ENCODE data around the gene DLD. TPM values are rescaled to one million over a fixed set of nuclear protein-coding genes. Genes with fewer than 3 reads are reported as not detected.

Gene DLD
- total and polyA plus RNA-seq, 3 experiments from 2014 or later = 53.4 to 121 (median 121) TPM

GRCh38 chr7:107960272-107960671, 69.3 kb downstream of the DLD start:
- H3K36me3 Mint-ChIP-seq = no peaks in the 10 kb centered on the region
- POLR2A ChIA-PET = no interaction called here
- CTCF ChIA-PET = no interaction called here
- no peak overlapping the region for H3K4me3 Mint-ChIP-seq
- Histone ChIP-seq H3K4me3 (ENCODE audit: low read length) (no peak overlapping the region), H3K4me1 (ENCODE audit: insufficient read depth, low read length) (no peaks in the 10 kb centered on the region), H3K27ac (ENCODE audit: low read depth, low read length) (no peak overlapping the region), H3K27me3 (ENCODE audit: insufficient read depth, low read length, poor library complexity, severe bottlenecking) (no peaks in the 10 kb centered on the region), H3K9me3 (ENCODE audit: low read length) (no peaks in the 10 kb centered on the region), H3K36me3 (ENCODE audit: insufficient read depth, low read length) (no peaks in the 10 kb centered on the region)
- H3K27me3 Mint-ChIP-seq = peaks cover 3 to 37% of the 10 kb centered on the region in 2 donors
- no peaks in the 10 kb centered on the region for H3K4me1 Mint-ChIP-seq
- H3K9me3 Mint-ChIP-seq = no peaks in the 10 kb centered on the region
- H3K27ac Mint-ChIP-seq = no peak overlapping the region
- no peak for DNase-seq

- POLR2A ChIA-PET = no interaction called here
- Mint-ChIP-seq H3K4me1 (no peaks in the 10 kb centered on the region), H3K4me3 (no peak overlapping the region), H3K9me3 (no peaks in the 10 kb centered on the region), H3K36me3 (no peaks in the 10 kb centered on the region), H3K27me3 (peaks cover 5 to 32% of the 10 kb centered on the region in 2 donors), H3K27ac (no peak overlapping the region)
- Histone ChIP-seq H3K36me3 (ENCODE audit: insufficient read depth, low read length) (no peaks in the 10 kb centered on the region), H3K27ac (ENCODE audit: low read depth, low read length) (no peak overlapping the region), H3K9me3 (ENCODE audit: low read length) (no peaks in the 10 kb centered on the region), H3K27me3 (ENCODE audit: insufficient read depth, low read length, poor library complexity, severe bottlenecking) (no peaks in the 10 kb centered on the region), H3K4me3 (ENCODE audit: low read length) (no peak overlapping the region), H3K4me1 (ENCODE audit: insufficient read depth, low read length) (no peaks in the 10 kb centered on the region)
- DNase-seq = no peak
- CTCF ChIA-PET = no interaction called here
Observed at GRCh38 chr7:107961405-107961804, 70.4 kb downstream of the DLD start.

GRCh38 chr7:107962817-107963216, 71.8 kb downstream of the DLD start:
- DNase-seq = no peak
- Mint-ChIP-seq H3K4me1 (no peaks in the 10 kb centered on the region), H3K27me3 (peaks cover 6 to 27% of the 10 kb centered on the region in 2 donors), H3K4me3 (no peak overlapping the region), H3K36me3 (no peaks in the 10 kb centered on the region), H3K27ac (no peak overlapping the region), H3K9me3 (no peaks in the 10 kb centered on the region)
- POLR2A ChIA-PET = no interaction called here
- no peaks in the 10 kb centered on the region for H3K36me3 ChIP-seq (ENCODE audit: insufficient read depth, low read length)
- H3K4me3 ChIP-seq (ENCODE audit: low read length) = no peak overlapping the region
- CTCF ChIA-PET = no interaction called here
- H3K27ac ChIP-seq (ENCODE audit: low read depth, low read length) = no peak overlapping the region
- no peaks in the 10 kb centered on the region for H3K27me3 ChIP-seq (ENCODE audit: insufficient read depth, low read length, poor library complexity, severe bottlenecking)
- no peaks in the 10 kb centered on the region for H3K4me1 ChIP-seq (ENCODE audit: insufficient read depth, low read length)
- no peaks in the 10 kb centered on the region for H3K9me3 ChIP-seq (ENCODE audit: low read length)

GRCh38 chr7:107964510-107964909, 73.5 kb downstream of the DLD start:
- CTCF ChIA-PET = no interaction called here
- DNase-seq = no peak
- Mint-ChIP-seq H3K4me1 (no peaks in the 10 kb centered on the region), H3K36me3 (no peaks in the 10 kb centered on the region), H3K27ac (no peak overlapping the region), H3K27me3 (peaks cover 4 to 21% of the 10 kb centered on the region in 2 donors), H3K4me3 (no peak overlapping the region), H3K9me3 (no peaks in the 10 kb centered on the region)
- H3K36me3 ChIP-seq (ENCODE audit: insufficient read depth, low read length) = no peaks in the 10 kb centered on the region
- no peaks in the 10 kb centered on the region for H3K9me3 ChIP-seq (ENCODE audit: low read length)
- no peaks in the 10 kb centered on the region for H3K27me3 ChIP-seq (ENCODE audit: insufficient read depth, low read length, poor library complexity, severe bottlenecking)
- POLR2A ChIA-PET = no interaction called here
- no peak overlapping the region for H3K27ac ChIP-seq (ENCODE audit: low read depth, low read length)
- no peak overlapping the region for H3K4me3 ChIP-seq (ENCODE audit: low read length)
- H3K4me1 ChIP-seq (ENCODE audit: insufficient read depth, low read length) = no peaks in the 10 kb centered on the region

GRCh38 chr7:107966711-107967110, 75.7 kb downstream of the DLD start:
- Mint-ChIP-seq H3K27me3 (peaks cover 7 to 16% of the 10 kb centered on the region in 2 donors), H3K4me3 (no peak overlapping the region), H3K4me1 (no peaks in the 10 kb centered on the region), H3K9me3 (no peaks in the 10 kb centered on the region), H3K36me3 (no peaks in the 10 kb centered on the region), H3K27ac (no peak overlapping the region)
- Histone ChIP-seq H3K4me1 (ENCODE audit: insufficient read depth, low read length) (no peaks in the 10 kb centered on the region), H3K36me3 (ENCODE audit: insufficient read depth, low read length) (no peaks in the 10 kb centered on the region), H3K27me3 (ENCODE audit: insufficient read depth, low read length, poor library complexity, severe bottlenecking) (no peaks in the 10 kb centered on the region), H3K27ac (ENCODE audit: low read depth, low read length) (no peak overlapping the region), H3K4me3 (ENCODE audit: low read length) (no peak overlapping the region), H3K9me3 (ENCODE audit: low read length) (no peaks in the 10 kb centered on the region)
- no peak for DNase-seq
- ChIA-PET CTCF (no interaction called here), POLR2A (no interaction called here)

- Histone ChIP-seq H3K4me1 (ENCODE audit: insufficient read depth, low read length) (no peaks in the 10 kb centered on the region), H3K27me3 (ENCODE audit: insufficient read depth, low read length, poor library complexity, severe bottlenecking) (no peaks in the 10 kb centered on the region), H3K9me3 (ENCODE audit: low read length) (no peaks in the 10 kb centered on the region), H3K4me3 (ENCODE audit: low read length) (no peak overlapping the region), H3K36me3 (ENCODE audit: insufficient read depth, low read length) (no peaks in the 10 kb centered on the region), H3K27ac (ENCODE audit: low read depth, low read length) (no peak overlapping the region)
- ChIA-PET POLR2A (no interaction called here), CTCF (no interaction called here)
- H3K9me3 Mint-ChIP-seq = no peaks in the 10 kb centered on the region
- H3K4me3 Mint-ChIP-seq = no peak overlapping the region
- H3K4me1 Mint-ChIP-seq = no peaks in the 10 kb centered on the region
- H3K36me3 Mint-ChIP-seq = no peaks in the 10 kb centered on the region
- DNase-seq = no peak
- no peak overlapping the region for H3K27ac Mint-ChIP-seq
- H3K27me3 Mint-ChIP-seq = peaks cover 7 to 14% of the 10 kb centered on the region in 2 donors
Observed at GRCh38 chr7:107967420-107967819, 76.4 kb downstream of the DLD start.

GRCh38 chr7:107968449-107968848, 77.5 kb downstream of the DLD start:
- no peaks in the 10 kb centered on the region for H3K4me1 ChIP-seq (ENCODE audit: insufficient read depth, low read length)
- H3K9me3 ChIP-seq (ENCODE audit: low read length) = no peaks in the 10 kb centered on the region
- no peak for DNase-seq
- H3K36me3 ChIP-seq (ENCODE audit: insufficient read depth, low read length) = no peaks in the 10 kb centered on the region
- Mint-ChIP-seq H3K4me1 (no peaks in the 10 kb centered on the region), H3K27me3 (peaks cover 7 to 21% of the 10 kb centered on the region in 2 donors), H3K36me3 (no peaks in the 10 kb centered on the region), H3K27ac (no peak overlapping the region), H3K4me3 (no peak overlapping the region), H3K9me3 (no peaks in the 10 kb centered on the region)
- no peaks in the 10 kb centered on the region for H3K27me3 ChIP-seq (ENCODE audit: insufficient read depth, low read length, poor library complexity, severe bottlenecking)
- no peak overlapping the region for H3K27ac ChIP-seq (ENCODE audit: low read depth, low read length)
- ChIA-PET POLR2A (no interaction called here), CTCF (no interaction called here)
- no peak overlapping the region for H3K4me3 ChIP-seq (ENCODE audit: low read length)

DNA sequence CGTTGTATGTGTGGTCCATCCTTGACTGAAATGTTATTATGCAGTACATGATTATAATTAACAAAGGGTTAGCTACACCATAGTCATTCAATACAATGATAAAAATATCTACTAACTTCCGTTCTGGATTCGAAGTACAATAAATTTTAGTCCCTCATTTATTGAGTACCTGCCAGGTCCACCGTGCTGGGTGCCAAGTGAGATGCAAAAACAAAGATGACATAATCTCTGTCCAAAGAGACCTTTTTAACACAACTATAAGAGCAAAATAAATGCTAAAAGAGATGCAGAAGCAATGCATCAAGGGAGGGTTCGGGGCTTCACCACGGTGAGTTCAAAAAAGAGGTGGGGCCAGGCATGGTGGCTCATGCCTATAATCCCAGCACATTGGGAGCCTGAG, 78.9 kb downstream of the DLD start:
- no peaks in the 10 kb centered on the region for H3K36me3 Mint-ChIP-seq
- Histone ChIP-seq H3K27ac (ENCODE audit: low read depth, low read length) (no peak overlapping the region), H3K4me1 (ENCODE audit: insufficient read depth, low read length) (no peaks in the 10 kb centered on the region), H3K9me3 (ENCODE audit: low read length) (no peaks in the 10 kb centered on the region), H3K36me3 (ENCODE audit: insufficient read depth, low read length) (no peaks in the 10 kb centered on the region), H3K4me3 (ENCODE audit: low read length) (no peak overlapping the region), H3K27me3 (ENCODE audit: insufficient read depth, low read length, poor library complexity, severe bottlenecking) (no peaks in the 10 kb centered on the region)
- H3K4me3 Mint-ChIP-seq = no peak overlapping the region
- no peaks in the 10 kb centered on the region for H3K4me1 Mint-ChIP-seq
- no peak for DNase-seq
- ChIA-PET POLR2A (no interaction called here), CTCF (no interaction called here)
- no peaks in the 10 kb centered on the region for H3K9me3 Mint-ChIP-seq
- no peak overlapping the region for H3K27ac Mint-ChIP-seq
- H3K27me3 Mint-ChIP-seq = peaks cover 7 to 16% of the 10 kb centered on the region in 2 donors
